ENCODE data around the gene PEA15. TPM values are rescaled to one million over a fixed set of nuclear protein-coding genes. Genes with fewer than 3 reads are reported as not detected.

Gene PEA15
- total and polyA plus RNA-seq, 4 donors: 8.1 to 44.5 (median 11.1) TPM

GRCh38 chr1:160171980-160172379 lies 33.2 kb upstream of the PEA15 start:
- WGBS: 67% methylated on average over 9 of the region's 9 CpGs
- Histone ChIP-seq H3K9ac (ENCODE audit: low read depth in 1 of 2, low read length in 2 of 2) (no peak overlapping the region), H3K27ac (ENCODE audit: low read depth in 1 of 2, low read length in 2 of 2) (no peak overlapping the region), H3K4me3 (ENCODE audit: low read depth in 1 of 3, low read length in 3 of 3) (no peak overlapping the region), H3K9me3 (ENCODE audit: control insufficient read depth in 4 of 4, low read length in 3 of 4) (no peaks in the 10 kb centered on the region), H3K4me1 (ENCODE audit: control insufficient read depth in 4 of 4, insufficient read depth in 4 of 4, low read length in 3 of 4) (no peaks in the 10 kb centered on the region), H3K36me3 (ENCODE audit: control insufficient read depth in 4 of 4, insufficient read depth in 3 of 4, low read depth in 1 of 4, low read length in 3 of 4) (no peaks in the 10 kb centered on the region), H3K27me3 (ENCODE audit: control insufficient read depth in 4 of 4, insufficient read depth in 4 of 4, low read length in 3 of 4) (peaks cover 0 to 2% (median 0%) of the 10 kb centered on the region in 4 donors)
- TF ChIP-seq HNF4A (conservative IDR thresholded peaks at IDR 0.05) (no peak), JUND (IDR thresholded peaks at IDR 0.05) (no peak), RAD21 (IDR thresholded peaks at IDR 0.05) (no peak), FOXA1 (IDR thresholded peaks at IDR 0.05) (no peak), FOXA2 (IDR thresholded peaks at IDR 0.05) (no peak), TAF1 (conservative IDR thresholded peaks at IDR 0.05) (no peak), HNF4G (IDR thresholded peaks at IDR 0.05) (no peak), GABPA (IDR thresholded peaks at IDR 0.05 in 1 of 2, conservative IDR thresholded peaks at IDR 0.05 in 1 of 2) (no peak), EGR1 (IDR thresholded peaks at IDR 0.05; ENCODE audit: low read depth in 2 of 2) (no peak), SP1 (IDR thresholded peaks at IDR 0.05) (no peak), YY1 (IDR thresholded peaks at IDR 0.05) (no peak), REST (IDR thresholded peaks at IDR 0.05) (no peak), MAX (IDR thresholded peaks at IDR 0.05) (no peak)
- no peak for DNase-seq (ENCODE audit: low spot score)

DNA sequence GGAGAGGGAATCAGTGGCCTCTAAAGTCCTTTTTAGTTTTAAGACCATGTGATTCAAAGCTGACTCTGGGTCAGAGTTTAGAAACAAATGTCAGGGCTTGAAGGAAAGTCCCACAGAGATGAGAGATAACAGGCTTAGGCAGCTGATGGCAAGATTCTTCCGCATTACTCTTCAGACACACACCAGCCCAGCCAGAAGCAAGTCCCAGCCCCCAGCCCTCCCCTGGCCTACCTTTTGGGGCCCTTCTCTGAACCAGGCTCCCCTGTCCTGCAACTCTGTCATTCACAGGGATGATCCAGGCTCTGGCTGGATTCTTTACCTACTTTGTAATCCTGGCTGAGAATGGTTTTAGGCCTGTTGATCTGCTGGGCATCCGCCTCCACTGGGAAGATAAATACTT lies 28.0 kb upstream of the PEA15 start:
- no peak overlapping the region for H3K27ac ChIP-seq (ENCODE audit: low read depth in 1 of 2, low read length in 2 of 2)
- DNase-seq (ENCODE audit: low spot score): no peak
- H3K4me3 ChIP-seq (ENCODE audit: low read depth in 1 of 3, low read length in 3 of 3): no peak overlapping the region
- H3K4me1 ChIP-seq (ENCODE audit: control insufficient read depth in 4 of 4, insufficient read depth in 4 of 4, low read length in 3 of 4): no peaks in the 10 kb centered on the region
- peaks cover 0 to 2% (median 0%) of the 10 kb centered on the region in 4 donors for H3K27me3 ChIP-seq (ENCODE audit: control insufficient read depth in 4 of 4, insufficient read depth in 4 of 4, low read length in 3 of 4)
- H3K36me3 ChIP-seq (ENCODE audit: control insufficient read depth in 4 of 4, insufficient read depth in 3 of 4, low read depth in 1 of 4, low read length in 3 of 4): no peaks in the 10 kb centered on the region
- no peak overlapping the region for H3K9ac ChIP-seq (ENCODE audit: low read depth in 1 of 2, low read length in 2 of 2)
- no peaks in the 10 kb centered on the region for H3K9me3 ChIP-seq (ENCODE audit: control insufficient read depth in 4 of 4, low read length in 3 of 4)
- TF ChIP-seq, protein P1, sequence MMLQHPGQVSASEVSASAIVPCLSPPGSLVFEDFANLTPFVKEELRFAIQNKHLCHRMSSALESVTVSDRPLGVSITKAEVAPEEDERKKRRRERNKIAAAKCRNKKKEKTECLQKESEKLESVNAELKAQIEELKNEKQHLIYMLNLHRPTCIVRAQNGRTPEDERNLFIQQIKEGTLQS (IDR thresholded peaks at IDR 0.05): no peak
- no peak for TF ChIP-seq REST (IDR thresholded peaks at IDR 0.05)
- no peak for TF ChIP-seq GABPA (IDR thresholded peaks at IDR 0.05 in 1 of 2, conservative IDR thresholded peaks at IDR 0.05 in 1 of 2)
- no peak for TF ChIP-seq FOXA2 (IDR thresholded peaks at IDR 0.05)
- TF ChIP-seq YY1 (IDR thresholded peaks at IDR 0.05): no peak
- TF ChIP-seq JUND (IDR thresholded peaks at IDR 0.05): no peak
- TF ChIP-seq HNF4A (conservative IDR thresholded peaks at IDR 0.05): no peak
- no peak for TF ChIP-seq TAF1 (conservative IDR thresholded peaks at IDR 0.05)
- TF ChIP-seq ZBTB33 (IDR thresholded peaks at IDR 0.05): no peak
- no peak for TF ChIP-seq RXRA (IDR thresholded peaks at IDR 0.05)
- no peak for TF ChIP-seq RAD21 (IDR thresholded peaks at IDR 0.05)
- no peak for TF ChIP-seq EGR1 (IDR thresholded peaks at IDR 0.05; ENCODE audit: low read depth in 2 of 2)
- no peak for TF ChIP-seq MAX (IDR thresholded peaks at IDR 0.05)
- TF ChIP-seq SP1 (IDR thresholded peaks at IDR 0.05): no peak
- no peak for TF ChIP-seq NR2F2 (IDR thresholded peaks at IDR 0.05)
- TF ChIP-seq HNF4G (IDR thresholded peaks at IDR 0.05): no peak
- TF ChIP-seq, protein P2, sequence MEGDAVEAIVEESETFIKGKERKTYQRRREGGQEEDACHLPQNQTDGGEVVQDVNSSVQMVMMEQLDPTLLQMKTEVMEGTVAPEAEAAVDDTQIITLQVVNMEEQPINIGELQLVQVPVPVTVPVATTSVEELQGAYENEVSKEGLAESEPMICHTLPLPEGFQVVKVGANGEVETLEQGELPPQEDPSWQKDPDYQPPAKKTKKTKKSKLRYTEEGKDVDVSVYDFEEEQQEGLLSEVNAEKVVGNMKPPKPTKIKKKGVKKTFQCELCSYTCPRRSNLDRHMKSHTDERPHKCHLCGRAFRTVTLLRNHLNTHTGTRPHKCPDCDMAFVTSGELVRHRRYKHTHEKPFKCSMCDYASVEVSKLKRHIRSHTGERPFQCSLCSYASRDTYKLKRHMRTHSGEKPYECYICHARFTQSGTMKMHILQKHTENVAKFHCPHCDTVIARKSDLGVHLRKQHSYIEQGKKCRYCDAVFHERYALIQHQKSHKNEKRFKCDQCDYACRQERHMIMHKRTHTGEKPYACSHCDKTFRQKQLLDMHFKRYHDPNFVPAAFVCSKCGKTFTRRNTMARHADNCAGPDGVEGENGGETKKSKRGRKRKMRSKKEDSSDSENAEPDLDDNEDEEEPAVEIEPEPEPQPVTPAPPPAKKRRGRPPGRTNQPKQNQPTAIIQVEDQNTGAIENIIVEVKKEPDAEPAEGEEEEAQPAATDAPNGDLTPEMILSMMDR (IDR thresholded peaks at IDR 0.05; ENCODE audit: low read depth, low read length, missing input control): no peak
- TF ChIP-seq FOXA1 (IDR thresholded peaks at IDR 0.05): no peak
- 95% methylated on average over 2 of the region's 2 CpGs for WGBS
